Suprapubic skin (tissue), 4 donors: ENCODE data around the gene PARM1.

Experiments
- POLR2A ChIP-seq, 2 donors: fragments of 450-650 bp; IDR thresholded peaks; one replicate each; pipeline ENCODE4 v1.6.1; 2017; ENCODE audit warnings: antibody characterized with exemption in 2 of 2, mild to moderate bottlenecking in 2 of 2, moderate library complexity in 2 of 2
- POLR2AphosphoS5 ChIP-seq, 3 donors: sonication (generic); formaldehyde crosslinking; IDR thresholded peaks; one replicate each; pipeline ENCODE4 v1.6.1; 2017; ENCODE audit warnings: antibody characterized with exemption in 3 of 3
- TF ChIP-seq, protein P1 (sequence below), 2 donors: fragments of 200-600 bp in 1 of 2; fragments of 450-650 bp in 1 of 2; sonication (generic) in 1 of 2; IDR thresholded peaks; one replicate each; pipeline ENCODE4 v1.5.1; 2016 to 2019; ENCODE audit warnings: antibody characterized with exemption in 2 of 2, mild to moderate bottlenecking in 1 of 2, moderate library complexity in 1 of 2

DNA sequence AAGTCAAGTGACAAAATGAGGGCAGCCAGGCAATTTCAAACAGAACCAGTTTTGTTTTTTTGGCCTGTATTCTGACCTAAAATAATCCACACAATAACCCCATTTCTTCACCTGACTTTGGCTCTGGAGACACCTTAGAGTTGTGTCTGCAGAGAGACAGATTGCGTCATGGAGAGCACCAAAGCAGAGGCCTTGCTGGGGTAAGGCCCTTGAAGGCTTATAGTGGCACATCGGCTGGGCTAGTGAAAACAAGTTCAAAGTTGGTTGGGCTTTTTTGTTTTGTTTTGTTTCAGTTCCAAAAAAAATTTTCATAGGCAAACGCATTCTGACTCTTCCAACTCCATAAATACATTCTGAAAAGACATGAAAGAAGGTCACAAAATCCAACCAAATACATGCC, 34.4 kb downstream of the PARM1 start:
- TF ChIP-seq POLR2AphosphoS5 (IDR thresholded peaks at IDR 0.05) (no peak), POLR2A (IDR thresholded peaks at IDR 0.05) (no peak)
- TF ChIP-seq, protein P1, sequence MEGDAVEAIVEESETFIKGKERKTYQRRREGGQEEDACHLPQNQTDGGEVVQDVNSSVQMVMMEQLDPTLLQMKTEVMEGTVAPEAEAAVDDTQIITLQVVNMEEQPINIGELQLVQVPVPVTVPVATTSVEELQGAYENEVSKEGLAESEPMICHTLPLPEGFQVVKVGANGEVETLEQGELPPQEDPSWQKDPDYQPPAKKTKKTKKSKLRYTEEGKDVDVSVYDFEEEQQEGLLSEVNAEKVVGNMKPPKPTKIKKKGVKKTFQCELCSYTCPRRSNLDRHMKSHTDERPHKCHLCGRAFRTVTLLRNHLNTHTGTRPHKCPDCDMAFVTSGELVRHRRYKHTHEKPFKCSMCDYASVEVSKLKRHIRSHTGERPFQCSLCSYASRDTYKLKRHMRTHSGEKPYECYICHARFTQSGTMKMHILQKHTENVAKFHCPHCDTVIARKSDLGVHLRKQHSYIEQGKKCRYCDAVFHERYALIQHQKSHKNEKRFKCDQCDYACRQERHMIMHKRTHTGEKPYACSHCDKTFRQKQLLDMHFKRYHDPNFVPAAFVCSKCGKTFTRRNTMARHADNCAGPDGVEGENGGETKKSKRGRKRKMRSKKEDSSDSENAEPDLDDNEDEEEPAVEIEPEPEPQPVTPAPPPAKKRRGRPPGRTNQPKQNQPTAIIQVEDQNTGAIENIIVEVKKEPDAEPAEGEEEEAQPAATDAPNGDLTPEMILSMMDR (IDR thresholded peaks at IDR 0.05) = no peak
